ENCODE data around the gene NPC1. TPM values are rescaled to one million over a fixed set of nuclear protein-coding genes. Genes with fewer than 3 reads are reported as not detected.

NPC1 gene
- total and polyA plus RNA-seq, 4 donors: 9.5 to 46.7 (median 27.3) TPM

DNA sequence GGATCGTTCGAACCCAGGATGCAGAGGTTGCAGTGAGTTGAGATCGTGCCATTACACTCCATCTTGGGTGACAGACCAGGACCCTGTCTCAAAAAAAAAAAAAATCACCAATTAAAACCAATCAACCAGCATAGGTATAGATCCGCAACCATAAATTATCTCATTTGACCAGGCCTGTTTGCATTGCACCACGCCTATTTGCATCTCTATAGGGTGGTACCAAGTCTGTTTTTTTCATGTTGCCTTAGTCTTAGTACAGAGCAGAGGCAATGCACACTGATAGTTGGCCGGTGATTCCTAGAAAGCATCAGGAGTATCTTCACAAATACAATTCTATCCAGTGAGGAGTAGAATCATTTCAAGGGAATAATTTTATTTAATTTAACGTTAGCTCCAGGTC lies 9.3 kb upstream of the NPC1 start (continued):
- TF ChIP-seq, protein P1, sequence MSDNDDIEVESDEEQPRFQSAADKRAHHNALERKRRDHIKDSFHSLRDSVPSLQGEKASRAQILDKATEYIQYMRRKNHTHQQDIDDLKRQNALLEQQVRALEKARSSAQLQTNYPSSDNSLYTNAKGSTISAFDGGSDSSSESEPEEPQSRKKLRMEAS (IDR thresholded peaks at IDR 0.05): no peak
- no peak for TF ChIP-seq RXRA (IDR thresholded peaks at IDR 0.05)

DNA sequence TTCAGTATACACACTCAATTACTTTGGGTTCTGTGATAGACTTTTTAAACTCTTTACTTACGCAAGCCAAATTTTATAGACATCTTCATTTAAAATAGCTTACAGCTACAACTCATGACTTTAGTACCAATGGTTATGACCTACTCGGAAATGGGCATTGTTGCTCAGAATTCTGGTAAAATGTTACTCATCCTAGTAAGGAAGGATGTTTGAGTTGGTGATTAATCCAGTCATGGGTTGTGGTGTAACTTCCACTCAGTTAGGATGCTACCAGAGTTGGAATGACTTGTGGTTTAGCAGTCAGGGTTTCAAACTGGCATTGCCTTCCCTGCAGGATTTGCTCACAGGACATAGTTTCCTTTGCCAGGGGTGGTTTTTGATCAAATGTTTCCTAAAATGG lies 7.4 kb upstream of the NPC1 start:
- no peaks in the 10 kb centered on the region for H3K4me1 ChIP-seq (ENCODE audit: control insufficient read depth in 4 of 4, insufficient read depth in 4 of 4, low read length in 3 of 4)
- DNase-seq (ENCODE audit: low spot score): no peak
- no peak overlapping the region for H3K4me3 ChIP-seq (ENCODE audit: low read depth in 1 of 3, low read length in 3 of 3)
- H3K9ac ChIP-seq (ENCODE audit: low read depth in 1 of 2, low read length in 2 of 2): no peak overlapping the region
- H3K36me3 ChIP-seq (ENCODE audit: control insufficient read depth in 4 of 4, insufficient read depth in 3 of 4, low read depth in 1 of 4, low read length in 3 of 4): no peaks in the 10 kb centered on the region
- H3K27ac ChIP-seq (ENCODE audit: low read depth in 1 of 2, low read length in 2 of 2): no peak overlapping the region
- 91% methylated on average over 2 of the region's 2 CpGs for WGBS
- no peaks in the 10 kb centered on the region for H3K9me3 ChIP-seq (ENCODE audit: control insufficient read depth in 4 of 4, low read length in 3 of 4)
- TF ChIP-seq, protein P2, sequence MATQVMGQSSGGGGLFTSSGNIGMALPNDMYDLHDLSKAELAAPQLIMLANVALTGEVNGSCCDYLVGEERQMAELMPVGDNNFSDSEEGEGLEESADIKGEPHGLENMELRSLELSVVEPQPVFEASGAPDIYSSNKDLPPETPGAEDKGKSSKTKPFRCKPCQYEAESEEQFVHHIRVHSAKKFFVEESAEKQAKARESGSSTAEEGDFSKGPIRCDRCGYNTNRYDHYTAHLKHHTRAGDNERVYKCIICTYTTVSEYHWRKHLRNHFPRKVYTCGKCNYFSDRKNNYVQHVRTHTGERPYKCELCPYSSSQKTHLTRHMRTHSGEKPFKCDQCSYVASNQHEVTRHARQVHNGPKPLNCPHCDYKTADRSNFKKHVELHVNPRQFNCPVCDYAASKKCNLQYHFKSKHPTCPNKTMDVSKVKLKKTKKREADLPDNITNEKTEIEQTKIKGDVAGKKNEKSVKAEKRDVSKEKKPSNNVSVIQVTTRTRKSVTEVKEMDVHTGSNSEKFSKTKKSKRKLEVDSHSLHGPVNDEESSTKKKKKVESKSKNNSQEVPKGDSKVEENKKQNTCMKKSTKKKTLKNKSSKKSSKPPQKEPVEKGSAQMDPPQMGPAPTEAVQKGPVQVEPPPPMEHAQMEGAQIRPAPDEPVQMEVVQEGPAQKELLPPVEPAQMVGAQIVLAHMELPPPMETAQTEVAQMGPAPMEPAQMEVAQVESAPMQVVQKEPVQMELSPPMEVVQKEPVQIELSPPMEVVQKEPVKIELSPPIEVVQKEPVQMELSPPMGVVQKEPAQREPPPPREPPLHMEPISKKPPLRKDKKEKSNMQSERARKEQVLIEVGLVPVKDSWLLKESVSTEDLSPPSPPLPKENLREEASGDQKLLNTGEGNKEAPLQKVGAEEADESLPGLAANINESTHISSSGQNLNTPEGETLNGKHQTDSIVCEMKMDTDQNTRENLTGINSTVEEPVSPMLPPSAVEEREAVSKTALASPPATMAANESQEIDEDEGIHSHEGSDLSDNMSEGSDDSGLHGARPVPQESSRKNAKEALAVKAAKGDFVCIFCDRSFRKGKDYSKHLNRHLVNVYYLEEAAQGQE (IDR thresholded peaks at IDR 0.05): no peak
- TF ChIP-seq FOXA2 (IDR thresholded peaks at IDR 0.05) (no peak), GABPA (IDR thresholded peaks at IDR 0.05 in 1 of 2, conservative IDR thresholded peaks at IDR 0.05 in 1 of 2) (no peak)
- no peaks in the 10 kb centered on the region for H3K27me3 ChIP-seq (ENCODE audit: control insufficient read depth in 4 of 4, insufficient read depth in 4 of 4, low read length in 3 of 4)

DNA sequence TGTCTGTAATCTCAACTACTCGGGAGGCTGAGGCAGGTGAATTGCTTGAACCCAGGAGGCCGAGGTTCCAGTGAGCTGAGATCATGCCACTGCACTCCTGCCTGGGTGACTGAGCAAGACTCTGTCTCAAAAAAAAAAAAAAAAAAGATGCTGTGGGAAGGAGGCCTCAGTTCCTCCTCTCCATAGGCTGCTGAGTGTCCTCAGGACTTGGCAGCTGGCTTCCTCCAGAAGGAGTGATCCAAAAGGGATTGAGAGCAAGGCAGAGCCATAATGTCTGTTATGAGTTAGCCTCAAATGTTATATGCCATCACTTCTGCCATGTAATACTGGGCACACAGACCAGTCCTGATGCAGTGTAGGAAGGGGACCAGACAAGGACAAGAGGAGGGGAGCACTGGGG lies 6.6 kb upstream of the NPC1 start:
- DNase-seq (ENCODE audit: low spot score): no peak
- Histone ChIP-seq H3K9ac (ENCODE audit: low read depth in 1 of 2, low read length in 2 of 2) (no peak overlapping the region), H3K4me1 (ENCODE audit: control insufficient read depth in 4 of 4, insufficient read depth in 4 of 4, low read length in 3 of 4) (no peaks in the 10 kb centered on the region), H3K27me3 (ENCODE audit: control insufficient read depth in 4 of 4, insufficient read depth in 4 of 4, low read length in 3 of 4) (no peaks in the 10 kb centered on the region), H3K27ac (ENCODE audit: low read depth in 1 of 2, low read length in 2 of 2) (no peak overlapping the region), H3K9me3 (ENCODE audit: control insufficient read depth in 4 of 4, low read length in 3 of 4) (no peaks in the 10 kb centered on the region), H3K36me3 (ENCODE audit: control insufficient read depth in 4 of 4, insufficient read depth in 3 of 4, low read depth in 1 of 4, low read length in 3 of 4) (no peaks in the 10 kb centered on the region), H3K4me3 (ENCODE audit: low read depth in 1 of 3, low read length in 3 of 3) (no peak overlapping the region)
- TF ChIP-seq FOXA1 (IDR thresholded peaks at IDR 0.05): no peak
- no peak for TF ChIP-seq NR2F2 (IDR thresholded peaks at IDR 0.05)
- TF ChIP-seq, protein P3, sequence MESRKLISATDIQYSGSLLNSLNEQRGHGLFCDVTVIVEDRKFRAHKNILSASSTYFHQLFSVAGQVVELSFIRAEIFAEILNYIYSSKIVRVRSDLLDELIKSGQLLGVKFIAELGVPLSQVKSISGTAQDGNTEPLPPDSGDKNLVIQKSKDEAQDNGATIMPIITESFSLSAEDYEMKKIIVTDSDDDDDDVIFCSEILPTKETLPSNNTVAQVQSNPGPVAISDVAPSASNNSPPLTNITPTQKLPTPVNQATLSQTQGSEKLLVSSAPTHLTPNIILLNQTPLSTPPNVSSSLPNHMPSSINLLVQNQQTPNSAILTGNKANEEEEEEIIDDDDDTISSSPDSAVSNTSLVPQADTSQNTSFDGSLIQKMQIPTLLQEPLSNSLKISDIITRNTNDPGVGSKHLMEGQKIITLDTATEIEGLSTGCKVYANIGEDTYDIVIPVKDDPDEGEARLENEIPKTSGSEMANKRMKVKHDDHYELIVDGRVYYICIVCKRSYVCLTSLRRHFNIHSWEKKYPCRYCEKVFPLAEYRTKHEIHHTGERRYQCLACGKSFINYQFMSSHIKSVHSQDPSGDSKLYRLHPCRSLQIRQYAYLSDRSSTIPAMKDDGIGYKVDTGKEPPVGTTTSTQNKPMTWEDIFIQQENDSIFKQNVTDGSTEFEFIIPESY (IDR thresholded peaks at IDR 0.05): no peak
- TF ChIP-seq, protein P1 (IDR thresholded peaks at IDR 0.05): no peak
- no peak for TF ChIP-seq SP1 (IDR thresholded peaks at IDR 0.05)
- TF ChIP-seq, protein P4, sequence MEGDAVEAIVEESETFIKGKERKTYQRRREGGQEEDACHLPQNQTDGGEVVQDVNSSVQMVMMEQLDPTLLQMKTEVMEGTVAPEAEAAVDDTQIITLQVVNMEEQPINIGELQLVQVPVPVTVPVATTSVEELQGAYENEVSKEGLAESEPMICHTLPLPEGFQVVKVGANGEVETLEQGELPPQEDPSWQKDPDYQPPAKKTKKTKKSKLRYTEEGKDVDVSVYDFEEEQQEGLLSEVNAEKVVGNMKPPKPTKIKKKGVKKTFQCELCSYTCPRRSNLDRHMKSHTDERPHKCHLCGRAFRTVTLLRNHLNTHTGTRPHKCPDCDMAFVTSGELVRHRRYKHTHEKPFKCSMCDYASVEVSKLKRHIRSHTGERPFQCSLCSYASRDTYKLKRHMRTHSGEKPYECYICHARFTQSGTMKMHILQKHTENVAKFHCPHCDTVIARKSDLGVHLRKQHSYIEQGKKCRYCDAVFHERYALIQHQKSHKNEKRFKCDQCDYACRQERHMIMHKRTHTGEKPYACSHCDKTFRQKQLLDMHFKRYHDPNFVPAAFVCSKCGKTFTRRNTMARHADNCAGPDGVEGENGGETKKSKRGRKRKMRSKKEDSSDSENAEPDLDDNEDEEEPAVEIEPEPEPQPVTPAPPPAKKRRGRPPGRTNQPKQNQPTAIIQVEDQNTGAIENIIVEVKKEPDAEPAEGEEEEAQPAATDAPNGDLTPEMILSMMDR (IDR thresholded peaks at IDR 0.05; ENCODE audit: low read depth, low read length, missing input control): no peak
- TF ChIP-seq, protein P5, sequence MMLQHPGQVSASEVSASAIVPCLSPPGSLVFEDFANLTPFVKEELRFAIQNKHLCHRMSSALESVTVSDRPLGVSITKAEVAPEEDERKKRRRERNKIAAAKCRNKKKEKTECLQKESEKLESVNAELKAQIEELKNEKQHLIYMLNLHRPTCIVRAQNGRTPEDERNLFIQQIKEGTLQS (IDR thresholded peaks at IDR 0.05): no peak
- no peak for TF ChIP-seq JUND (IDR thresholded peaks at IDR 0.05)
- no peak for TF ChIP-seq HNF4A (conservative IDR thresholded peaks at IDR 0.05)
- no peak for TF ChIP-seq HNF4G (IDR thresholded peaks at IDR 0.05)
- TF ChIP-seq EGR1 (IDR thresholded peaks at IDR 0.05; ENCODE audit: low read depth in 2 of 2): no peak
- no peak for TF ChIP-seq RAD21 (IDR thresholded peaks at IDR 0.05)
- TF ChIP-seq TAF1 (conservative IDR thresholded peaks at IDR 0.05): no peak
- TF ChIP-seq, protein P2 (IDR thresholded peaks at IDR 0.05): no peak
- TF ChIP-seq FOXA2 (IDR thresholded peaks at IDR 0.05): no peak
- WGBS: 96% methylated on average over 2 of the region's 2 CpGs

Data from liver (tissue), 9 donors.